Measurements from ENCODE around the gene HMGN4. TPM values are rescaled to one million over a fixed set of nuclear protein-coding genes. Genes with fewer than 3 reads are reported as not detected.
"Not testable (repeated sequence)": the region's sequence is repeated elsewhere in the genome, so short reads cannot be mapped to it uniquely, and the experiment has no call there.

The HMGN4 gene
- polyA plus RNA-seq, 1 donor: 51.4 TPM

GRCh38 chr6:26522486-26523228 is 15.5 kb upstream of the HMGN4 start:
- not testable (repeated sequence) for DNase-seq (ENCODE audit: low read depth)

- not testable (repeated sequence) for DNase-seq (ENCODE audit: low read depth)
Measured at GRCh38 chr6:26524314-26524713, 13.9 kb upstream of the HMGN4 start.

DNA sequence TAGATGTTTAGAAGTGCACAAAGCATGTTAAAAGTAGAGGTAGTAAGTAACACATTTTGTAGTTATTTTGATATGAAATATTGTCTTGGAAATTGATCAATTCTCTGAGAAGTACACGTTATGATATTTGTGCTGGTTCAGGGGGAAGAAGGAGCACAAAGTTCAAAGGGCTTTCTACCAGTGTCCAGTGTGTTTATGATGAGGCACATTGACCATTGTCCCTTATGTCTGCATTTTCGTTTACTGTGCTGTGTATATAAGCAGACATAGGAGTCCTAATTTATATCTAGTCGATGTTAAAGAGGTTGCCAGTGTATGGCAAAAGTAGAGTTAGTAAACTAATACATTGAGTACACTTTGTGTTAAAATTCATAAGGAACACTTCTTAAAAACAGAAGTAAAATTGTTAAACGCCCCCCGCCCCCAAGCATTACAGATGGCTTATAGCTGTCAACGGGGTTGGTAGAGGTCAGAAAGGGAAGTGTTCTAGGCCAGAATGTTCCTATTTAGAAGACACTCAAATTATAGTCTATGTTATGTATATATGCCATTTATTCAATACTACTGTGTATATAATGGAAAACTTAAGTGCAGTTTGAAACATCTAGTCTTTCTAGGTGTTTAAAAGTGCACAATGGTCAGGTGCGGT is 13.3 kb upstream of the HMGN4 start:
- no peak for DNase-seq (ENCODE audit: low read depth)

GRCh38 chr6:26525838-26526237 is 12.3 kb upstream of the HMGN4 start:
- DNase-seq (ENCODE audit: low read depth): no peak

- DNase-seq (ENCODE audit: low read depth): no peak
Measured at GRCh38 chr6:26526928-26527327, 11.2 kb upstream of the HMGN4 start.

DNA sequence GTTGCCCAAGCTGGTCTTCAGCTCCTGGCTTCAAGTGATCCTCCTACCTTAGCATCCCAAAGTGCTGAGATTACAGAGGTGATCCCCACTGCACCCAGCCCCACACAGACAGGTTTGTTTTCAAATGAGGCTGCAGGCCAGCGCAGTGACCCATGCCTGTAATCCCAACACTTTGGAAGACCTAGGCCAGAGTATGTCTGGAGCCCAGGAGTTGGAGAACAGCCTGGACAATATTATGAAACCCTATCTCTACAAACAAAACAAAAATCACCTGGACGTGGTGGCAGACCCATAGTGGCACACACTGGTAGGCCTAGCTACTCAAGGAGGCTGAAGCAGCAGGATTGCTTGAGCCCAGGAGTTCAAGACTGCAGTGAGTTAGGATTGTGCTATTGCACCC is 8.0 kb upstream of the HMGN4 start:
- no peak for DNase-seq (ENCODE audit: low read depth)

DNA sequence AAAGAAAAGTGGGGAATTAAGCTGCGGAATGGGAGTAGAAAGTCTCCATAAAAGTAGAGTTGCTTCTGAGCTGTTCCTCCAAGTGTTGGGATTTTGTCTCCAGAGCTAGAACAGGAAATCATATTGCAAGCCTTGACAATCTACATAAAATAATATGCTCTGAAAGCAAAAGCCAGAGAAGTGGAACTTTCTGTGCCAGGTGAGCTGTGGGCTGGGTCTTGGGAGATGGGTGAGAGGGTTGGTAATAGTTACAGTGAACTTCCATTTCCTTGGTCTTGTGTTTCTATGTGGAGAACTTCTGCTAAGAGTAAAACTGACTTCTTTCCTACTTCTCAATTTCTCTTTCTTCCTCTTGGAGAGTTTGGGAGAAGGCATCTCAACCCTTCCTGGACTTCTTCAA is 6.3 kb upstream of the HMGN4 start:
- no peak for DNase-seq (ENCODE audit: low read depth)

- DNase-seq (ENCODE audit: low read depth): no peak
Measured at GRCh38 chr6:26532699-26533531, 5.3 kb upstream of the HMGN4 start.

GRCh38 chr6:26533532-26533931 is 4.6 kb upstream of the HMGN4 start:
- DNase-seq (ENCODE audit: low read depth): no peak

DNA sequence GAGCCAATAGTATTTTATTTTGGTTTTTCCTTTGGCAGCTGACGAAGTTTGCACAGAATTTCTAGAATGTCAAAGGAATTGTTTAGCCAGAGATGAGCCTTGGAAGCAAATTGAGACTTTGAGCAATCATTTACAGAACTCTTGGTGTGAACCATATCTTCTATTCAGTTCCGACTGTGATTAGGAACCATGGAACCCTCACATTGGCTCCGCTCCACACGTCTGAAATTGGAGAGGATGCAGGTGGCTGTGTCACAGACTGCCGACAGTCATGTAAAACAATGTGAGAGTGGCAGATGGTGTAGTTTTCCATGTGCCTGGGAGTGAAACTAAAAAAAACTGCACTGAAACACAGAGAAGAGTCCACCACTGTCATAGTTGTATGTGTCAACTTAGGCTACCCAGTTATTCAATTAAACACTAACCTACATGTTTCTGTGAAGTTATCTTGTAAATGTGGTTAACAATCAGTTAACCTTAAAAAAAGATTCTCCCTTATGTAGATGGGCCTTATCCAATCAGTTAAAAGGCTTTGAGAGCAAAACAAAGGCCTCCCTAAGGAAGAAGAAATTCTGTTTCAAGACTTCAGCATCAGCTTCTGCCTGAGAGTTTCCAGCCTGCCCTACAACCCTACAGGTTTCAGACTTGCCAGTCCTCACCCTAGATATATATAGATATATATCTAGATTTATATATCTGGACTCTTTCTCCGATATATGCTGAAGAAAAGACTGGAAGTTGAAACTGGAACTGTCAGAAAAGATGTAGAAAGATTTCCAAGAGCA is 3.3 kb upstream of the HMGN4 start:
- no peak for DNase-seq (ENCODE audit: low read depth)

- DNase-seq (ENCODE audit: low read depth): no peak
Measured at GRCh38 chr6:26536571-26537159, 1.5 kb upstream of the HMGN4 start.

- no peak for DNase-seq (ENCODE audit: low read depth)
Measured at GRCh38 chr6:26537160-26537845, 863 bp upstream of the HMGN4 start.

- no peak for DNase-seq (ENCODE audit: low read depth)
Measured at GRCh38 chr6:26538572-26538902, 371 bp downstream of the HMGN4 start.

GRCh38 chr6:26539071-26539615 is 977 bp downstream of the HMGN4 start:
- DNase-seq (ENCODE audit: low read depth): no peak

DNA sequence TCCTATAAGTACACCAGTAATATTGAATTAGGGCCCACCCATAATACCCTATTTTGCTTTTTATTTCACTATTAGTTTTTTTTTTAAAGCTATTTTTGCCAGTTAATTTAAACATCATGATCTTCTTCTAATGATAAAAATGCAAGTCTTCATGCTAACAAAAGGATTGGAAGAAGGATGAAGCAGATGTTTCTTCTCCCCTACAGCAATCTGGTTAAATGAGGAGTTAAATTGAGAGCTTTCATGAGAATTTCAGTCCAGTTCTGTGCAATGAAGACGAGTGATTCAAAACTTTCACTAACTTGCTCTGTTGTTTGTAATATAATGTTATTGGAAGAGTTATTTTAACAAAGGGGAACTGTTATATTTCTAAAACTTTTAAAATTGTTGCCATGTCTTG is 3.4 kb downstream of the HMGN4 start:
- DNase-seq (ENCODE audit: low read depth): no peak

DNA sequence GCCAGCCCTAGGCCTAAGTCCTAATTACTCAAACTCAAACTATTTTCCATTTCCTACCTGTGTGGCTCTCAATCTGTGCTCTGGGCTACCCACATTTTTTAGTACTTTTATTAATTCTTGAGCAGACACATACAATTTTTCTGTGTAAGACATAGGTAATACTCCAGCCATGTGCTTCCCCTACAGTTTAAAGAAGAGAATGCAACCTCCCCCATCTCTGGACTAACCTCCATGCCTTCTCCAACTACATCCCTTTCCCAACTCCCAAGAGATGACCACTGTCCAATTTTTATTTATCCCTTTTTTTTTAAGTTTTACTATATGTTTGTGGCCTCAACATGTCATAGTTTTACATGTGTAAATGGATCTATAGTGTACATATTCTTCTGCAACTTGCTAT is 5.8 kb downstream of the HMGN4 start:
- no peak for DNase-seq (ENCODE audit: low read depth)

- no peak for DNase-seq (ENCODE audit: low read depth)
Measured at GRCh38 chr6:26544473-26544872, 6.3 kb downstream of the HMGN4 start.

- DNase-seq (ENCODE audit: low read depth): no peak
Measured at GRCh38 chr6:26545627-26546026, 7.5 kb downstream of the HMGN4 start.

- not testable (repeated sequence) for DNase-seq (ENCODE audit: low read depth)
Measured at GRCh38 chr6:26547363-26547762, 9.2 kb downstream of the HMGN4 start.

GRCh38 chr6:26550250-26550993 is 12.3 kb downstream of the HMGN4 start:
- no peak for DNase-seq (ENCODE audit: low read depth)
